CMK (cell line): ENCODE results near the gene PGBD2.
"Not testable (repeated sequence)": the region's sequence is repeated elsewhere in the genome, so short reads cannot be mapped to it uniquely, and the experiment has no call there.

ENCODE experiments used
- DNase-seq: peaks from one replicate; pipeline ENCODE4 v3.0.0-alpha.2; 2010; ENCODE audit warnings: low read depth

The PGBD2 gene, protein sequence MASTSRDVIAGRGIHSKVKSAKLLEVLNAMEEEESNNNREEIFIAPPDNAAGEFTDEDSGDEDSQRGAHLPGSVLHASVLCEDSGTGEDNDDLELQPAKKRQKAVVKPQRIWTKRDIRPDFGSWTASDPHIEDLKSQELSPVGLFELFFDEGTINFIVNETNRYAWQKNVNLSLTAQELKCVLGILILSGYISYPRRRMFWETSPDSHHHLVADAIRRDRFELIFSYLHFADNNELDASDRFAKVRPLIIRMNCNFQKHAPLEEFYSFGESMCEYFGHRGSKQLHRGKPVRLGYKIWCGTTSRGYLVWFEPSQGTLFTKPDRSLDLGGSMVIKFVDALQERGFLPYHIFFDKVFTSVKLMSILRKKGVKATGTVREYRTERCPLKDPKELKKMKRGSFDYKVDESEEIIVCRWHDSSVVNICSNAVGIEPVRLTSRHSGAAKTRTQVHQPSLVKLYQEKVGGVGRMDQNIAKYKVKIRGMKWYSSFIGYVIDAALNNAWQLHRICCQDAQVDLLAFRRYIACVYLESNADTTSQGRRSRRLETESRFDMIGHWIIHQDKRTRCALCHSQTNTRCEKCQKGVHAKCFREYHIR

DNA sequence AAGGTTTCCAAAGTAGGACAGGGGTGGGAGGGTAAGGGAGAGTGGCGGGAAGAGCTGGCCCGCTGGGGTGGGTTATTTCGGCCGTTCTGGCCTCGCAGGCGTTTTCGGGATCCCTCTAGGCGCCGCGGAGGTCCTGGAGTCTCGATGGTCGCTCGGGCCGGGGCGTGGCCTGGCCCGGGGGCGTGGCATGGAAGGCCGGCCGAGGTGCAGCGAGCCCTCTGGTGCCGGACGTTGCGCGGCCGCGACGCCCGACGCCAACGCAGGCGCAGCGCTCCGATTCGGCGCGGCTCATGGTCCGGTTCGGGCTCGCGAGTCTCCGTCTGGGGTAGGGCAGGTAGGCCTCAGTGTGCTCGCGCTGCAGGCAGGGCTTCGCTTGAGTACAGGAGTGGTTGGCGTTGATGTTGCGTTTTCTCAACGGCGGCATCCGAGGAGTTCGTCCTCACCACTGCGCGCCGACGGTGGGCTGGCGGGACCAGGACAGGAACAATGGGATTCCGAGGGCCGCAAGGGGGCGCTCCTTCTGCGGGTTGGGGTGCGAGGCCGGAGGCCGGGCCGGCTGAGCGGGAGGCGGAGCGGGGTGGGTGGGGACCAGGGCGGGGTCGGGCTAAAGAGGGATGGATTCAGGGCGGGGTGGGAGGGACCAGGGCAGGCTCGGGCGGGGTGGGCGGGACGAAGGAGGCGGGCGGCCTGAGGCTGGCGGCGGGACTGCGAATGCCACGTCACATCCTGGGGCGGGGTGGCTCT, at the start of gene PGBD2:
TSS of gene PGBD2 (plus strand) at position 227 of the 744 bp plus-strand sequence. CDS start 7,628 bp downstream, outside the sequence.
- peak; percentile 94 for DNase-seq

DNA sequence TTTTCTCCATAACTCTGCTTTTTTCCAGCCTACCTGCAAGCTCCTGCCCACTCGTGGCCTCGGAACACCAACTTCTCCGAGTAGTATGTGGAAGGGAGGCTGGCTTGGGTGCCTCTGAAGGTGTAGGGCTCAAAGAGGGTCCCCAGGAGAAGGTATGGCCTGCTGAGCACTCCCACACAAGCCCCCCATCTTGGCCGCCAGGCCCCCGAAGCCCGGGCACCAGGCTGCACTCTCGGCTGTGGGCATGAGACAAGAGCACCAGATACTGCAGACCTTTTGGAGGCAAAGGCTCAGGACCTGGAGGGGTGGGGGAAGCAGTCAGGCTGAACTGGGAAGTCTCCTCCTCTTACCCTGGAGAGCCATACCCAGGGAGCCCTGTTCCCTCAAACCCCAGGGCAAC, 48.8 kb upstream of the PGBD2 start:
- DNase-seq: no peak

DNA sequence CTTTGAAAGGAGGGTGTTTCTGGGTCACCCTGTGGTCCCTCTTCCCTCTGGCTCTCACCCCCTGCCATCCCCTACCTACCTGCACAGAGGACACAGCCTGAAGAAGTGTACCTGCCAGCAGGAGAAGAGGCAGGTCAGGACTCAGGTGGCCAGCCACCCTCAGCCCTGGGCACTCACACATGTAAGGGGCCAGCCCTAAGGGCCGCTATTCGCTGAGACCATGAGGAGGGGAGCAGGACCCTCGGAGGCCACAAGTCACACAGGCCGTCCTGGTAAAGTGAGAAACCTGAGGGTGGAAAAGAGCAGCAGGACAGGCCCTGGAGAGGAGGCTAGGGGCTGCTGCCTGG, 48.3 kb upstream of the PGBD2 start:
- no peak for DNase-seq

DNA sequence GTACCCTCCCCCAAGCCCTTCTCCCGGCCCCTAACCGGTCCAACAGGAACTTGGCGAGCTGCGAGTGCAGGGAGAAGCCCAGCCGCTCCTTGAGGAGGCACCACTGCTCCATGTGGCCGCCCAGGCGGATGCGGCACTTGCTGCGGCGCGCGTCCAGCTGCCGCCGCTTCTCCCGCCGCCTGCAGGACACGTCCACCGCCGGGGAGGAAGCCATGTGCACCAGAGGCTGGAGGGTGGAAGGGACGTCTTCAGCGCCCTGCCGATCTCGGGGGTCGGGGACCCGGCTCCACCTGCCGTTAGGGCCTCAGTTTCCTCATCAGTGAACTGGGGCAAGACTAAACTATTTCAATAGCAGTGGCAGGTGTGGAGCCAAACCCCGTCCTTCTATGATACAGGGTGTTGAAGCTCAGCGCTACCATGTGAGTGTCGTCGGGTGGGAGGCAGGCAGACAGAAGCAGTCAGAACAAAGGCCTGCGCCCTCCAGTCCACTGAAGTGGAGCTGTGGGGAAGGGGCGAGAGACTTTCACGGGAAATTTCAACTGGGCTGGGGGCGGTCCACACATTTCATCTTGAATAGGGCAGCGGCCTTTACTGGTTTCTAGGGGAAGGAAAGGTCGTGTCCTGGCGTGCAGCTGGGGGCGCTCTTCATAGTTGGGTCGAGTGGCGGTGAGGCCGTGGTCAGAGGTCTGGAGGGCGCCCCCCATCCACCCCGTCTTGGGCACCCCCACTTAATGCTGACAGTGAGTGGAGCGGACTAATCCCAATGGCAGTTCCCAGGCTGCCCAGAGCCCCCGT, 47.7 kb upstream of the PGBD2 start:
- DNase-seq: peak; percentile 85

DNA sequence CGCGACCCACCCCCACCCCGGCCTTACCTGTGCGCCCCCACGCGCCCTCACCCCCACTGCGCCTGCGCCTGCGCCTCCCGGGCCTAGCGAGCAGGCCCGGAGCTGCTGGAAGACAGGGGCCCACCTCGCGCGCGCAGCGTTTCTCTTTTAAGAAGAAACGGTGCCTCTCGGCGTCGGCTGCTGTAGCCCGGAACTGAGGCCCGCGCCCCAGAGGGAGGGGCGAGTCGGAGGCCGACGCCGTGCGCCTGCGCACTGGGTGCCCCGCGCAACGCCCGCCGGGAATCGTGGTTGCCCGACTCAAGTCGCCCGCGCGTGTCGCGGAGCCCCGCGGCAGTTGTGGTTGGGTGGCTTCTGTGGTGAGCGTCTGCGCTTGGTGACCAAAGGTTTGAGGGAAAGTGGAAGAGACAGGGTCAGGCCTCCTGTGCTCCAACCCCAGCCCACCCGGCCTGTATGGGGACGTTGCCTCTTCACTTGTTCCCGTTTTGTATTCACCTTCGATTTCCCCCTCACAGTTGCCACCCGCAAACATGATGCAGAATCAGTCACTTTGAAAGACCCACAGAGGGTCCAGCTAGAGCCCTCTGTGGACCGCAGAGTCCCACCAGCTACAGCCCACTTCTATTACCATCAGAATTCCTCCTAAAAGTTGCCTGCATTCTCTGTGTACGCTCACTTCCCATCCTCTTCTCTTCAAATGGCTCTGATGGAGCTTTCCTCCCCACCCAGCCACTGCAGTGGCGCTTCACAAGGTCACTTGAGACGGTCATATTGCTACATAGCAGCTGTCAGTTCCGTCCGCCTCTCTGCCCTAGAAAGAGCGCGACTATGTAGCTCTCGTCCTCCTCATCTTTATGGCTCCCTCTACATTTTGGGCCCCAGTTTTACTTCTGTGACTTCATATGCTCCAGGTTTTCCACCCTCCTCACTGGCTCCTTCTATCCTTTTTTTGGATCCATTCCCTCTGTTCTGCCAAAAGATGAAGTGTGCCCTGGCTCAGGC, 46.8 kb upstream of the PGBD2 start, which contains the start of gene ZNF692:
TSS of gene ZNF692 (minus strand) at position 195 of the 999 bp plus-strand sequence. CDS start 776 bp downstream, outside the sequence.
- peak; percentile 97 for DNase-seq

DNA sequence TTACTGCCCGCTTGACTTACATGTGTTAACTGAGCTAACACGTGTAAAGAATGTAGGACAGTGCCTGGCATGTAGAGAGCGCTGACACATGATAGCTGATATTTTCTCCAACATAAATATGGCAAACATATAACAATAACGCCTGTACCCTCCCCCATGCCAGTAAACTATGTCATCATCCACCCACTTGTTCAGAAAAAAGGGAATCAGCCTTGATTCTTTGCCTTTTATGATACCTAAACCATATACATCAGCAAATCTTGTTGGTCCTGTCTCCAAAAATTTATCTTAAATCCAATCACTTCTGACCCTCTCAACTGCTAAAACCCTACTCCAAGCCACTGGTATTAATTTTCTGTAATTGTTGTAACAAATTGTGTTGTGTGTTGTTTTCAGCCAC, 46.0 kb upstream of the PGBD2 start:
- DNase-seq: no peak

DNA sequence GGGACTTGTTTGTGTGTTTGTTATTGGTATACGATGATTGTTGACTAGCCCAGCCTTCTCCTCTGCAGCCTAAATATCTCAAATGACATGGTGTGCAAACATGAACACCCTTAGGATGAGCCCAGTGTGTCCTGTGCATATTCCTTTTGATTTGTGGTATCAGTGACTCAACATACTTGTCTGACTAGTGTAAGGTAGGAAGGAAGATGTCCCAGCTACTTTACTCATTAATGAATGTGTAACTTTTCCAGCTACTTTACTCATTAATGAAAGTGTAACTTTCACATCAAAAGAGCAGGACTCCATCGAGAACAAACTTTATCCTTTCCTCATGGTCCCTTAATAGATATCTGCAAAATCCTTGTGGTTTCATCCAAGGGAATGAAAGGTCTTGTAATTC, 44.4 kb upstream of the PGBD2 start:
- no peak for DNase-seq

DNA sequence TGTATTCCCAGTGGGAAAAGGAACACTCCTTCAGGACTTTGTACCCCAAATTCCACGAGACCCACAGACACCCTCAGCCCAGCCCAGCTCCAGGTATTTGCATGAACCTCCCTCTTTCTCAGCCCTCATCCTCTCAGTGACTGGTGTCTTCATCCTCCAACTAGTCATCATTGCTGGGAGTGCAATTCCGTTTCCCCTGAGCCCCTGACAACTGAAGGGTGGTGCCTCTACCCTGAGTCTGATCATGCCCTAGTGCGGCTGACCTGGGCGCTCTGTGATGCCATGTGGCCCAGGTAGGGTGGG, 43.4 kb upstream of the PGBD2 start:
- no peak for DNase-seq

DNA sequence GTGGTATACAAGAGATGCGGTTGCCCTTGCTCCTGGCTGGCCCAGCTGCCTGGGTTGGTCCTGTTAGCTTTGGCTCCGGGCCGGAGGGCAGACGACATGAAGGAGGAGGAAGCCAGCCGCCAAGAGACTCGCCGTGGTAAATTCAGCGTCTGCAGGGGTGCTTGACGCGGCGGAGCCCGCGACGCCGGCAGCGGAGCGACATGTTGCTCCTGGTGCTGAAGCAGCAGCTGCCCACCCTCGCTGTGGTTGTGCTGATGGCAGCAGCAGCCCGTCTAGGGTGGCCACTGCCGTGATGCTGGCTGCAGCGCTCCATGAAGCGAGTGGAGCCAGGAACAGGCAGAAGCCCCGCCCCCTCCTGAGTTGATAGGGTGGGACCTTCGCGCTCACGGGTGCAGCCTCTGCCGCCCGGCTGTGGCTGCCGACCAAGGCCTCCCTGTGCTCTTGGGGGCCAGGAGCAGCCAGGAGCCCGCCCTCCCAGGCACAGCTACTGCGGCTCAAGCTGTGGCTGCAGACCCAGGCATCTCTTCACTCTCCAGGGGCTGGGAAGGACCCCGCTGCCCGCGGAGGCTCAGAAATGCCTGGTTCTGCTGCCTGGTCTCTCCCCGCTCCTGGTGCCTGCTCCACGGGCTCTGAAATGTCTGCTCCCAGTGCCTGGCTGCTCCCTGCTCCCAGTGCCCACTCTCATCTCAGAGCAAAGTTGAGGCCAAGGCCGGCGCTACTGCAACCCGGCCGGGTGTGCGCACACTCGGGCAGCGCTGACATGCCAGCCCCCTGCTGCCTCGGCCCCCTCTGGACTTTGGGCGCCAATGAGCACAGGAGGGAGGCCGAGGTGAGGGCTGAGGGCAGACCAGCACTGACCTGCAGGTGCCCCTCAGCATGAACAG, 42.8 kb upstream of the PGBD2 start:
- DNase-seq: peak; percentile 76

DNA sequence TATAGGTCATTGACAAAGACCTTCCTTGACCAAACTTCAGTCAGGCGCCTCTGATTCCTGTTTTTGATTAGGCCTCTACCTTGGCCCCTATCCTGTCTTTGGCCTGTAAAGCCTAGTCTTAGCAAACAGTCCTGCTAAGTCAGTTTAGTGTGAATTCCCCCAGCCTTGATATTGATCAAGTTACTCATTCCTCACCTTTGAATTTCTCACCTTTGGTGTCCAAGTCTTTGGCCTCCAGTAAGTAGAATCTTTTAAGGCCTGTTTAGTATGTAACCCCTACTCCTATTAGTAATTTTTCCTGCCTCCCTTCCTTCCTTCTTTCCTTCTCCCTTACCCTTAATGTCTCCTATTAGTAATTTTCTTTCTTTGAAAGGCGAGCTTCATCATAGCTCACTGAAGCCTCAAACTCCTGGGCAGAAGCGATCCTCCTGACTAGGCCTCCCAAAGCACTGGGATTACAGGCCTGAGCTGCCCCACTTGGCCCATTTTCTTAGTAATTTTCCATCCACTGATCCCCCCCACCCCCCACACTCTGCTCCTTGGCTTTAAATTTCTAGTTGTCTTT, 34.1 kb upstream of the PGBD2 start:
- no peak for DNase-seq

DNA sequence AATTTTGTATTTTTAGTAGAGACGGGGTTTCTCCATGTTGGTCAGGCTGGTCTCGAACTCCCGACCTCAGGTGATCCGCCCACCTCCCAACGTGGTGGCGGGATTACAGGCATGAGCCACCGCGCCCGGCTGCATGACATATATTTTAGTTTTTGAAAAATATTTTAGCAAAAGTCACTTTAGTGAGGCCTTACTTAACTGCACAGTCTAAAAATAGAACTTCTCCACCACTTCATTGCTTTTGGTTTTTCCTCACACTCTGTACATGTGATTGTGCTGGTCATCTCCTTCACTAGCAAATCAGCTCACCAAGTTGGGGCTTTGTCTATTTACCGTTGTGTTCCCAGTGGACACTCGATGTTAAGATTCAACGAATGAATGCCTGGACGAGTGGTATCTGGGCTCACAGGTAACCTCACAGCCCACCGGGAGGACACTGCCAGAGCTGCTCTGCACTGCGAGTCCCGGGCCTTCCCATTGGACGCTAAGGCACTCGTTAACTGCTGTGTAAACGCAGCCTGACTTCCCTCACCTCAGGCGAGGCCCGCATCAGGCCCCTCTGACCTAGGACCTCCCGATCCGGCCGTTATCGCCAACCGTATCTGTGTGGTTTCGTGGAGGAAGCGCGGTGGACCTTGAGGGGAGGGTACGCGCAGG, 33.2 kb upstream of the PGBD2 start:
- DNase-seq: peak; percentile 65

DNA sequence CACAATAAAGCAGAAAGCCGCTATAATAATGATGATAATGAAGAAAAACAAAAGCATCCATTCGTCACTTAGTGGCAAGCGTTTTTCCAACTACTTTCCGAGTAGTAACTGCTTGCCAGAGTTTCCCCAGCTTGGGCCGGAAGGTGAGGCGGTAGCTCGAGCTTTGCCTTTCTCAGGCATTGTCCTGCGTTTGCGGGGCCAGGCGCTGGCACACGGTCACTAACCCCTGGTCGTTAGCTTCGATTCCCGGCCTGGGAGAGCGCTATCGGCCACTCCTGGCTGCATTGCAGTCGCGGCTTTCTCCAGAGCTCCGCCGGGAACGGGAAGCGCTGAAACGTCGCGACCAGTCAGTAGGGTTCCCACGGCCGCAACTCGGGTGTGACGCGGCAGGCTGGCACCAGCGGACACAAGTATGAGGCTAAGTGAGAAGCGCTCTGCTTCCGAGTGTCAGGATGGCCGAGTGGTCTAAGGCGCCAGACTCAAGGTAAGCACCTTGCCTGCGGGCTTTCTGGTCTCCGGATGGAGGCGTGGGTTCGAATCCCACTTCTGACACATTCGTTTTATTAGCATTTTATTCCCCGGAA, 32.5 kb upstream of the PGBD2 start:
- peak; percentile 98 for DNase-seq

DNA sequence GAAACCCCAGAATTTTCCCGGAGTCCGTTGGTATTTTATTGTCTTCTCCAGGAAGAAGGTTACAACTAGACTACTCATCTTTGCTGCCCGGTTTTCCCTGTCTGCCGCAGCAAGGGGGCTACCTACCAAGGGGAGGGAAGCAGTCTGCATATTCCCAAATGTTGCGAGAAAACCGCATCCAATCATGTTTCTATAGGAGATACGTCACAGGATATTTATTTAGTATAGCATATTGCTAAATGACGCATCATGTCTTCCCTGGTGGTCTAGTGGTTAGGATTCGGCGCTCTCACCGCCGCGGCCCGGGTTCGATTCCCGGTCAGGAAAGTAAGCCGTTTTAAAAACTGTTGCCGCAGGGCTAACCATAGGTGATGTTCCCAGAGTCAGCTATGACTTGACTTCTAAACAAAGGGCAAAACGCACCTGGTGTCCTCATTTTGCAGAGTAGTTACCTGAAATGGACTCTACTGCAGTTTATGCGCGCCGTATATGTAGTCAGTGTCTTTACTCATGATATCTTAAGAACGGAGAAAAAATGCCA, 32.0 kb upstream of the PGBD2 start:
- DNase-seq: no peak

DNA sequence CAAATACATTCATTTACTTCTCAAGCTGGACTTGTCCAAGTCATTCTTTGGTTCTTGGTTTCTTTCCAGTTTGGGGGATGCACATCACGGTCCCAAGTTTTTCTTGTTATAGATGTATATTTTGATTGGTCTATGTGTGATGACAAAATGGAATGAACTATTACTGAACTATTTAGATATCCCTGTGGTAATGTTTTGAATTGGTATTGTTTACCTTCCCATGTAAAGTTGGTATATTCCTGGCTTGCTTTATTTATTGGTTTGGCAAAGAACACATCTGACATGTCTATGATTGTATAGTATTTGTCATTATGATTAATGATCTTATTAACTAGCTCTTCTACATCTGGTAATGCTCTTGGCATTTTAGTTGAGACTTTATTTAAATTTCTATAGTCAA, 24.8 kb upstream of the PGBD2 start:
- DNase-seq: no peak

DNA sequence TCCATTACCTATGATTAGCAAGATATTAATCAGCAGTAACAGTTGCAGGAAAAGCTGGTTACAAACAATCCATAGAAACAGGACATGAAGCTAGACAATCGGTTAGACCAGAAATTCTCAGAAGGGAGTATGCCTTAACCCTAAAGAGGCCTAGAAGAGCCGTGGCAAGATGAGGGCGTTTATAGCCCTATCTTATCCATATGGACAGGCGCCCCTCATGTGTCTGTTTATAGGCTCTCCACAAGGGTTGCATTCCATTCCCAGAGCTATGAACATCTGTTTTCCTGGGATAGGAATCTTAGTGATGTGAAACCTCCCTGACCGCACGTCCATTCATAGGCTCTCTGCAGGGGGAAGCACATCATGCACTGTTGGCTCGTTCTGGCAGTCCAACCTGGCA, 23.6 kb upstream of the PGBD2 start:
- DNase-seq: not testable (repeated sequence)

DNA sequence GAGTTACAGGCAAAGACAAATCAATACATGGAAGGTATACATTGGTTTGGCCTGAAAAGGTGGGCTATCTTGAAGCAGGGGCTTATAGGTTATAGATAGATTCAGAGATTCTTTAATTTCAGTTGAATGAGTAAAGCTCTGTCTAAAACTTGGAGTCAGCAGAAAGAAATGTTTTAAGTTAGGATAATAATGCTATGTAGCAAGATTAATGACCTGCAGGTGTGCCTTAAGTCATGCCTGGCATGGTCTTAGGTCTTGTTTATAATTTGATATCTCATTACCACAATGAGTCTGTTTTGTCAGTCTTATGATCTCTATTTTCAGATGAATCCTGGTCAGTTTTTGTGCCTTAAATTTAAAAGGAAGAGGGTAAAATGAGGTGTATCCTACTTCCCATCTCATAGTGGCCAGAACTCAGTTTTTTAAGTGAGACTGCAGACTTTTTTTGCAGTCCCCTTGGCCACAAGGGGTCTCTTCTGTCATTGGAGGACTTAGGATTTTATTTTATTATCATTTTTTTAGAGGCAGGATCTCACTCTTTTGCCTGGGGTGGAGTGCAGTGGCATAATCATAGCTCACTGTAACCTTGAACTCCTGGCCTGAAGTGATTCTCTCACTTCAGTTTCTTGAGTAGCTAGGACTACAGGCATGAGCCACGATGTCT, 21.3 kb upstream of the PGBD2 start:
- no peak for DNase-seq

DNA sequence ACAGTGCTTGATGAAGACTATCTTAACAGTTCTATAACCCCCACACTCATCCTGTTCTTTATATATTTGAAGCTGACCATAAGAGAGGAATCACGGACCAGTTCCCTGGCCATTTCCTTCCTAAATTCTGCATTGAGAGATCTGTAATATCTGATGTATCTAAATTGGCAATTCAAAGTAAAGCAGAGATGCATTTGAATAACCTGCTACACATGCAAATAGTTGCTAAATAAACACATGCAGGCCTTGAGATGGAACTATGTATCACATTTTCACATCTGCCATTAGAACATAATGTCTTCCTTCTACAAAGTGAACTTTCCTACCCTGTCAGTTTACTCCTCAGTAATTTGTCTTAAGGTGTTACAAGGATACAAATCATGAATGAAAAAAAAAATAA, 20.4 kb upstream of the PGBD2 start:
- DNase-seq: no peak
